Measurements from ENCODE around the gene SP140. TPM values are rescaled to one million over a fixed set of nuclear protein-coding genes. Genes with fewer than 3 reads are reported as not detected.

The SP140 gene
- total RNA-seq, 1 experiment from 2014 or later = 1.1 TPM

- no peak overlapping the region for H3K4me3 ChIP-seq (ENCODE audit: low read depth in 2 of 2, low read length in 2 of 2)
- H3K36me3 ChIP-seq (ENCODE audit: control insufficient read depth, insufficient read depth, low read length) = no peaks in the 10 kb centered on the region; the same call in 1 of the 2 replicates
- ChIA-PET CTCF (no interaction called here), POLR2A (no interaction called here)
- DNase-seq (ENCODE audit: low read depth, low spot score) = no peak
- in situ Hi-C loops (cut with HindIII; ENCODE audit: low pct_unique_long_range_greater_than_20kb, low sequenced_read_pairs) (no loop called here), intact Hi-C loops (cut with micrococcal nuclease; ENCODE audit: unreplicated experiment) (no loop called here)
- H3K27me3 ChIP-seq (ENCODE audit: control insufficient read depth, insufficient read depth, low read length) = no peaks in the 10 kb centered on the region
- peaks cover 11% of the 10 kb centered on the region; the same call in 1 of the 2 replicates for H3K4me1 ChIP-seq (ENCODE audit: control insufficient read depth, insufficient read depth, low read length)
- no peaks in the 10 kb centered on the region for H3K9me3 ChIP-seq (ENCODE audit: control insufficient read depth, insufficient read depth, low read depth, low read length)
- TF ChIP-seq SIN3A (IDR thresholded peaks at IDR 0.05; ENCODE audit: borderline replicate concordance, insufficient read depth, low read depth, low read length) = no peak
- no TSS peak for BruUV-seq (replicated peaks)
- no peak overlapping the region; the same call in 1 of the 2 replicates for H3K27ac ChIP-seq (ENCODE audit: low read length)
- no peak for ATAC-seq
Observed at GRCh38 chr2:230330725-230331124, 105.2 kb downstream of the SP140 start.

DNA sequence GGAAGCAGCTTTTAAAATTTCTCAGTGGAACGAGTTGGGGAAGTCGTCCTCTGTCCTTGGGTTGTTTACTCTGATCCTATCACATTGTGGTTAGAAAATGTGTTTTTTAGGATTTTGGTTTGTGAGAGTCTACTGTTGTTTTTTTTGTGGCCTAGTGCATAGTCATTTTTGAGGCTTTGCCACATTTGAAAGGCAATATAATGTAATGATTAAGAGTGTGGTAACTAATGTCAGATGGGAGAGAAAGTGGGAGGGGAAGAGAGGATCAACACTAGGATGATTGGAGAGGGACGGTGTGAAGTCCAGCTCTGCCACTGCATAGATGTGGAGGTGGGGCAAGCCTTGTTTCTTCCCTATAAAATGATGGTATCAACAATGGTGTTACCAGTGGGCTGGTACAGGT, 109.9 kb downstream of the SP140 start:
- ChIA-PET CTCF (no interaction called here), POLR2A (no interaction called here)
- no peak for ATAC-seq

More for the DNA sequence above, 109.9 kb downstream of the SP140 start:
- in situ Hi-C loops (cut with HindIII; ENCODE audit: low pct_unique_long_range_greater_than_20kb, low sequenced_read_pairs) (no loop called here), intact Hi-C loops (cut with micrococcal nuclease; ENCODE audit: unreplicated experiment) (no loop called here)
- Histone ChIP-seq H3K36me3 (ENCODE audit: control insufficient read depth, insufficient read depth, low read length) (no peaks in the 10 kb centered on the region), H3K4me3 (ENCODE audit: low read depth in 2 of 2, low read length in 2 of 2) (no peak overlapping the region), H3K4me1 (ENCODE audit: control insufficient read depth, insufficient read depth, low read length) (no peaks in the 10 kb centered on the region), H3K27me3 (ENCODE audit: control insufficient read depth, insufficient read depth, low read length) (no peaks in the 10 kb centered on the region), H3K9me3 (ENCODE audit: control insufficient read depth, insufficient read depth, low read depth, low read length) (no peaks in the 10 kb centered on the region), H3K27ac (ENCODE audit: low read length) (no peak overlapping the region)
- no peak for DNase-seq (ENCODE audit: low read depth, low spot score)
- BruUV-seq (replicated peaks) = no TSS peak
- TF ChIP-seq POLR2AphosphoS5 (IDR thresholded peaks at IDR 0.05; ENCODE audit: low read depth, low read length) (no peak), SIN3A (IDR thresholded peaks at IDR 0.05; ENCODE audit: borderline replicate concordance, insufficient read depth, low read depth, low read length) (no peak), TCF7L2 (IDR thresholded peaks at IDR 0.05; ENCODE audit: low read depth, low read length) (no peak)
- TF ChIP-seq, protein P1, sequence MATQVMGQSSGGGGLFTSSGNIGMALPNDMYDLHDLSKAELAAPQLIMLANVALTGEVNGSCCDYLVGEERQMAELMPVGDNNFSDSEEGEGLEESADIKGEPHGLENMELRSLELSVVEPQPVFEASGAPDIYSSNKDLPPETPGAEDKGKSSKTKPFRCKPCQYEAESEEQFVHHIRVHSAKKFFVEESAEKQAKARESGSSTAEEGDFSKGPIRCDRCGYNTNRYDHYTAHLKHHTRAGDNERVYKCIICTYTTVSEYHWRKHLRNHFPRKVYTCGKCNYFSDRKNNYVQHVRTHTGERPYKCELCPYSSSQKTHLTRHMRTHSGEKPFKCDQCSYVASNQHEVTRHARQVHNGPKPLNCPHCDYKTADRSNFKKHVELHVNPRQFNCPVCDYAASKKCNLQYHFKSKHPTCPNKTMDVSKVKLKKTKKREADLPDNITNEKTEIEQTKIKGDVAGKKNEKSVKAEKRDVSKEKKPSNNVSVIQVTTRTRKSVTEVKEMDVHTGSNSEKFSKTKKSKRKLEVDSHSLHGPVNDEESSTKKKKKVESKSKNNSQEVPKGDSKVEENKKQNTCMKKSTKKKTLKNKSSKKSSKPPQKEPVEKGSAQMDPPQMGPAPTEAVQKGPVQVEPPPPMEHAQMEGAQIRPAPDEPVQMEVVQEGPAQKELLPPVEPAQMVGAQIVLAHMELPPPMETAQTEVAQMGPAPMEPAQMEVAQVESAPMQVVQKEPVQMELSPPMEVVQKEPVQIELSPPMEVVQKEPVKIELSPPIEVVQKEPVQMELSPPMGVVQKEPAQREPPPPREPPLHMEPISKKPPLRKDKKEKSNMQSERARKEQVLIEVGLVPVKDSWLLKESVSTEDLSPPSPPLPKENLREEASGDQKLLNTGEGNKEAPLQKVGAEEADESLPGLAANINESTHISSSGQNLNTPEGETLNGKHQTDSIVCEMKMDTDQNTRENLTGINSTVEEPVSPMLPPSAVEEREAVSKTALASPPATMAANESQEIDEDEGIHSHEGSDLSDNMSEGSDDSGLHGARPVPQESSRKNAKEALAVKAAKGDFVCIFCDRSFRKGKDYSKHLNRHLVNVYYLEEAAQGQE (IDR thresholded peaks at IDR 0.05; ENCODE audit: insufficient read depth in 1 of 2, low read depth in 2 of 2, low read length in 1 of 2) = no peak
- TF ChIP-seq, protein P2, sequence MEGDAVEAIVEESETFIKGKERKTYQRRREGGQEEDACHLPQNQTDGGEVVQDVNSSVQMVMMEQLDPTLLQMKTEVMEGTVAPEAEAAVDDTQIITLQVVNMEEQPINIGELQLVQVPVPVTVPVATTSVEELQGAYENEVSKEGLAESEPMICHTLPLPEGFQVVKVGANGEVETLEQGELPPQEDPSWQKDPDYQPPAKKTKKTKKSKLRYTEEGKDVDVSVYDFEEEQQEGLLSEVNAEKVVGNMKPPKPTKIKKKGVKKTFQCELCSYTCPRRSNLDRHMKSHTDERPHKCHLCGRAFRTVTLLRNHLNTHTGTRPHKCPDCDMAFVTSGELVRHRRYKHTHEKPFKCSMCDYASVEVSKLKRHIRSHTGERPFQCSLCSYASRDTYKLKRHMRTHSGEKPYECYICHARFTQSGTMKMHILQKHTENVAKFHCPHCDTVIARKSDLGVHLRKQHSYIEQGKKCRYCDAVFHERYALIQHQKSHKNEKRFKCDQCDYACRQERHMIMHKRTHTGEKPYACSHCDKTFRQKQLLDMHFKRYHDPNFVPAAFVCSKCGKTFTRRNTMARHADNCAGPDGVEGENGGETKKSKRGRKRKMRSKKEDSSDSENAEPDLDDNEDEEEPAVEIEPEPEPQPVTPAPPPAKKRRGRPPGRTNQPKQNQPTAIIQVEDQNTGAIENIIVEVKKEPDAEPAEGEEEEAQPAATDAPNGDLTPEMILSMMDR (IDR thresholded peaks at IDR 0.05) = no peak
